Erythroblast (primary cell): ENCODE data around the gene GPC3.

Source experiments
- DNase-seq, 2 experiments: peaks; one replicate each; lab custom pipeline; 2025; lab: John Stamatoyannopoulos, UW
- GATA1 ChIP-seq: IDR thresholded peaks from 2 replicates; pipeline ENCODE4 v1.6.1; 2011; ENCODE audit warnings: low read depth, mild to moderate bottlenecking, control low read depth, low read length, moderate library complexity
- POLR2A ChIP-seq: IDR thresholded peaks from 2 replicates; pipeline ENCODE4 v1.6.1; 2011; ENCODE audit warnings: mild to moderate bottlenecking, low read length

GPC3 gene

DNA sequence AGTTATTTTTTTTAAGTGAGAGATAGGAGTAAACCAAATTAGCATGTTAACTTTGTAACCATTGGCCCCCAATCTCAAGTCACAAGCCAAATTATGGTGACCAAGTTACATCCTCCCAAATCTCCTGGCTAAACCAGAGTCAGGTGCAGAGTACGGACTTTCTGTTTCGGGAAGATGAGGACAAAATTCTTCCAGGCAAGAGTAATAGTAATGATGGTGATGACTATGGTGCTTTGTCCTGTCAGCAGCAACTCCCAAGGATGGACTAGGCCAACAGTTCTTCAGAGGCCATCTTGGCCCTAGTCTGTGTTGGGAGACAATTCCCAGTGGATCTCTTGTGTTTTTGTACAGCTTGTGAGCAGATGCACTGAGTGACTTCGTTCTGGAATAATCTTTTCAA lies 148.8 kb downstream of the GPC3 start:
- no peak for DNase-seq

GRCh38 chrX:133834771-133835170 lies 150.6 kb downstream of the GPC3 start:
- TF ChIP-seq POLR2A (no peak), GATA1 (no peak)
- DNase-seq: no peak

More for the DNA sequence above, 148.8 kb downstream of the GPC3 start:
- TF ChIP-seq POLR2A: no peak
- TF ChIP-seq GATA1: no peak

DNA sequence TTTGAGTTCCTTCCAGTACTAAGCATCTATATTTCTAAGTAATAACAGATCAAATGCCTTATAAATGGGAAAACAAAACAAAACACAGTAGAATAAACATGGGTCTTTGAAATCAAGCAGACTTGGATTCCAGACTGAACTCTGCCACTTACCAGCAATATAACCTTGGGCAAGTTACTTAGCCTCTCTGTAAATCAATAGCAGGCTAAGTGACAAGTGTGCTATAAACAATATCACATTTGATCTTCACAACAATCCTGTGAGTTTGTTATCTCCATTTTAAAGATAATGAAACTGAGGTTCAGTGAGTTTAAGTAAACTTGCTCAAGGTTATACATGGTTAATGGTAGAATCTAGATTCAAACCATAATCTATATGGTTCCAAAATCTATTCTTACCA lies 165.8 kb downstream of the GPC3 start:
- TF ChIP-seq POLR2A (no peak), GATA1 (no peak)
- DNase-seq: no peak

DNA sequence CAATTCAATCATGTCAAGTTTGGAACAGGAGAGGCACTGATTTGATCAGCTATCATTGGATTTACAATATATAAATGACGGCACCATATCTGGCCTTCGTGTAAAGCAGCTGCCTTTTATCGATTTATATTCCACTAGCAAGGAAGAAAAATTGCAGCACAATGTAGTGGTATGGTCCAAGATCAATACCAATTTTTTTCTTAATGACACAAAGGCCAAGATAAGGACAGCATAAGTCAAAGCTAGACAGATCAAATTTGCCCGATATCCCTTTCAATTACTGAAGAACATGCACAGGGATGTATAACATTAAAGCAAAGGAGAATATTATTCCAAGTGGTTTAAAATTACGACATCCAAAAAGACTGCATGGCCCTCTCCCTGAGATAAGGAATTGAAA lies 167.4 kb downstream of the GPC3 start:
- no peak for TF ChIP-seq GATA1
- no peak for TF ChIP-seq POLR2A
- no peak for DNase-seq

- TF ChIP-seq GATA1 (no peak), POLR2A (no peak)
These were observed 169.9 kb downstream of the GPC3 start for GRCh38 chrX:133815496-133815895.

DNA sequence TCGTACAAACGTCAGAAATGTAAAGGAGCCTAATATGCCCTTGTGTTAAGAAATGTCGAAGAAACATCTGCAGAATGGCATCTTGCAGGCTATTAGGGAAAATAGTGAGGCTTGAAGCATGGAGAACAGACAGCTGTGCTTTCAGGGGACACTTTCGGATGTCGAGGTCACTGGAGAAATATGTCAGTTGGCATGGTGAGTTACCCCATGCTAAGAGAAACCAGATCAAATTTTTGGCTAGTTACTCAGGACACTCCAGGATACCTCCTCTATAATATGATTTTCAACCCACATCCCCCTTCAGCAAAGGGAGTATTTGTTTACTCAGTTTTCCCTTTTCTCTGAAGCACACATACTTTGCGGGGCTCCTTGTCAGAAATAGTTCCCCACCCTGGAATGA lies 171.4 kb downstream of the GPC3 start:
- no peak for DNase-seq
- TF ChIP-seq GATA1 (no peak), POLR2A (no peak)

More at GRCh38 chrX:133815496-133815895, 169.9 kb downstream of the GPC3 start:
- DNase-seq: no peak

DNA sequence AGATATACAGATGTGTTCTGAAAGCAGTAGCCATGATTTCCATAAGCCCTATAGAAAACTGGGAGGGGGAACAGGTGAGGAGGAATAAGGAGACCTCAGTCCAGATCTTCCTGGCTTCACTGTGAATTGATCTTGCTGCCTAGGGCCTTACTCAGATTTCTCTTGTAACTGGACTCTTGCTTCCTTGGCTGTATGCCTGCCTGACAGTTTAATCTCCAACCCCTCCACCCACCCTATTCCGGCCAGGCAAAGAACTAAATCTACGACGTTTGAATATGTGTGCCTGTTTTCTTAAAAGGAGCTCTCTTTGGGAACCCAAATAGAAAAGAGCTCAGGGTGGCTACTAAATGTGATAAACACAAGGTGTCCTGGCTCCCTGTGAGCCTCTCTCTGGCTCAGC lies 173.0 kb downstream of the GPC3 start:
- TF ChIP-seq GATA1 (no peak), POLR2A (no peak)
- DNase-seq: no peak

- no peak for DNase-seq
- TF ChIP-seq POLR2A (no peak), GATA1 (no peak)
These were observed 174.5 kb downstream of the GPC3 start for GRCh38 chrX:133810925-133811324.

- DNase-seq: no peak
- TF ChIP-seq POLR2A (no peak), GATA1 (no peak)
These were observed 181.3 kb downstream of the GPC3 start for GRCh38 chrX:133804072-133804471.

DNA sequence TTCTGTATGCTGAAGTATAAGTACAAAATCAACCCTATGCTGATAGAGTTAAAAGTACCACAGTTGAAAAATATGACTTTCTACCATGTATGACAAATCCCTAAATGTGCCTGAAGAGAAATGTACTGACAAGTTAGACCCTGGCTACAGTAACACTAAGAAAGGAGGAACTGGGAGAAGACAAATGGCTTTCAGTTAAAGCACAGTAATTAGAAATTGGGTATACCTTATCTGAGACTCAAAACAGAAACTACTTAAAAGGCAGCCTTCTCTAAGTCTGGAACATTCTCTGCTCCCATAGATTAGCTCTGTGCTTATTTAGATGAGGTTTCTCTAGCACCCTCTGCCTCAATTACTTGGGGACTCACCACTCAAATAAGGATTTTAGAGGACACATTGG lies 189.1 kb downstream of the GPC3 start:
- no peak for DNase-seq
- no peak for TF ChIP-seq GATA1
- TF ChIP-seq POLR2A: no peak

DNA sequence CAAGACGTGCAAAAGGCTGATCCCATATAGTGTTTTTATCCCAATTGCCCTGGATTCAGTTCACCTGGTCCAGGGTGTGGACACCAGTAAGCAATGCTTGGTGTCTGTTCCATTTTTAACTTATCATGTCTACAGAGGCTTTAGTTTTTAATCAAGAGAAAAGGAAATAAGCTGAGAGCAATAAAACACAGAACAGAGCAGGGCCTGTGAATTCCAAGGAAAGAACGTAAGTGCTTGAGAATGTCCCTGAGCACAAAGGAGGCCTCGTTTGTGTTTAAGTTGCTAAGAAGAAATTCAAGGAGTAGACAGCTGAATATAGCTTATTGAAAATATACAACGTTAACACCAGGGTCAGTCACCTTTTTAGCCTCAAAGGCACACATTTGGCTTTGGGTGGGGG lies 191.3 kb downstream of the GPC3 start:
- no peak for DNase-seq
- TF ChIP-seq GATA1 (no peak), POLR2A (no peak)

- no peak for DNase-seq
- no peak for TF ChIP-seq GATA1
- no peak for TF ChIP-seq POLR2A
These were observed 191.8 kb downstream of the GPC3 start for GRCh38 chrX:133793626-133794025.

DNA sequence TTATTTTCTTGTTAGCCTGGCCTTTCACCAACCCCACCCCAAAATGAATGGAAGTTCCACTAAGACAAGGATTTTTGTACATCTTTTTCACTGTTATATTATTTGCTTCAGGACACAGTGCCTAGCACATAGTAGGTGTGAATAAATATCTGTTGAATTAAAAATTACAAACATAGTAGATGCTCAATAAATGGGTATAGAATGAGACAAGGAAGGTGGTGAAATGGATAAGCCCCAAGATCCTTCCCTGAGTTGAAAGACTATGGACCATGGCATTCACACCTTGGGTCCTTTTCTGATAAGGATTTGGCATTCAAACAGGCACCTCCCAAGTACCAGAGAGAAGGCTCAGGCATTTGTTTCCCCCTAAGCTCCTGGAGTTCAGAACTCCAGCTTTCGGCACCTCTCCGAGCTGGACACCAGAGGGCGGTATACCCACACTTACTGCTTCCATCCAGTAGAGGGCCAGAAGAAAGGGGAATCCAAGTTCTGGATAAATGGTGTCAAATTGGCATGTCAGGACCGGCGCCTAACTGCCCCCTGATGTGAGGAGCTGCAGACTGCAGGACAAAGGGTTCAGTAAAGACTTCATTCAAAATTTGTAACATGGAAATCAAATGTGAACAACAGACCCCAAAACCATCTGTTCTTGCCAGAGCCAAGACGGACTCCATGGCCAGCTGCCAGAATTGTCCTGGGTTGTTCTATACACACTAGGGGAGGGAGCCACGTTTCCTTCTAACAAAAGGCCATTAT lies 193.0 kb downstream of the GPC3 start:
- TF ChIP-seq POLR2A: no peak
- no peak for TF ChIP-seq GATA1
- peak; percentile 58 to 70 for DNase-seq

- TF ChIP-seq GATA1: no peak
- TF ChIP-seq POLR2A: no peak
- no peak for DNase-seq
These were observed 195.6 kb downstream of the GPC3 start for GRCh38 chrX:133789829-133790228.

DNA sequence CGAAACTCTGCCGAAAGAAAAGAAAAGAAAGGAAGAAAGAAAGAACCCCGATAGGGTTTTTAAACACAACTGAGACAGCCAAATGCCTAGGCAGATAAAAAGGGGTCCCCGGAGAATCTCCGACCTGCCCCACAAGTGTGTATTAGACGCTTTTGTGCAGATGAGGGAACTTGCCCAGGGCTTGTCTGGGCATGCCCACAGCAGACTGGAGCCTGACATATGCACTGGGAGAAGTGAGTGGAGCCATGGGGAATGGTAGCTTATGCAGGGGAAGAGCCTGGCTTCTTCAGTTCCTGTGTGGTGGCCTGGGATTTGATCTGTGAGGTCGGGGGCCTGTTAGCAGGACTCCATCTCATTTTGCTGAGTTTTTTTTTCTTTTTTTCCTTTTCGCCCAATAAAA lies 199.0 kb downstream of the GPC3 start:
- no peak for DNase-seq
- TF ChIP-seq GATA1 (no peak), POLR2A (no peak)
